Stimulated activated CD8-positive, alpha-beta memory T cell treated with anti-CD3 and anti-CD28 coated beads, Interleukin-7, amount 100 ng/mL, for 24 hours (primary cell): Measurements from ENCODE around the gene SUSD5.

ENCODE experiments used
- DNase-seq: peaks from one replicate; pipeline ENCODE4 v3.0.0-alpha.2; 2020; ENCODE audit warnings: low read depth

SUSD5 gene

GRCh38 chr3:33218446-33219174 lies at the start of gene SUSD5:
SUSD5 (minus strand) TSS chr3:33218810; CDS start chr3:33218797, 13 bp downstream.
- no peak for DNase-seq

- no peak for DNase-seq
Measured at GRCh38 chr3:33260104-33260503, 41.5 kb upstream of the SUSD5 start.

GRCh38 chr3:33256249-33256648 lies 37.6 kb upstream of the SUSD5 start:
- no peak for DNase-seq

GRCh38 chr3:33250712-33251111 lies 32.1 kb upstream of the SUSD5 start:
- no peak for DNase-seq

- no peak for DNase-seq
Measured at GRCh38 chr3:33246786-33247185, 28.2 kb upstream of the SUSD5 start.

GRCh38 chr3:33240261-33240660 lies 21.7 kb upstream of the SUSD5 start:
- no peak for DNase-seq

GRCh38 chr3:33238923-33239322 lies 20.3 kb upstream of the SUSD5 start:
- DNase-seq = no peak

- DNase-seq = no peak
Measured at GRCh38 chr3:33237439-33237838, 18.8 kb upstream of the SUSD5 start.

GRCh38 chr3:33236005-33236404 lies 17.4 kb upstream of the SUSD5 start:
- no peak for DNase-seq

- no peak for DNase-seq
Measured at GRCh38 chr3:33233884-33234283, 15.3 kb upstream of the SUSD5 start.

GRCh38 chr3:33231756-33232465 lies 13.3 kb upstream of the SUSD5 start:
- no peak for DNase-seq

GRCh38 chr3:33229947-33230346 lies 11.3 kb upstream of the SUSD5 start:
- DNase-seq = no peak

GRCh38 chr3:33229066-33229465 lies 10.5 kb upstream of the SUSD5 start:
- no peak for DNase-seq

- DNase-seq = no peak
Measured at GRCh38 chr3:33221241-33221640, 2.6 kb upstream of the SUSD5 start.

GRCh38 chr3:33219175-33219487 lies 521 bp upstream of the SUSD5 start:
- DNase-seq = no peak

- no peak for DNase-seq
Measured at GRCh38 chr3:33217866-33218445, 654 bp downstream of the SUSD5 start.

- DNase-seq = no peak
Measured at GRCh38 chr3:33215739-33216138, 2.9 kb downstream of the SUSD5 start.

- DNase-seq = no peak
Measured at GRCh38 chr3:33212406-33212805, 6.2 kb downstream of the SUSD5 start.

- no peak for DNase-seq
Measured at GRCh38 chr3:33211444-33211843, 7.2 kb downstream of the SUSD5 start.

- no peak for DNase-seq
Measured at GRCh38 chr3:33209357-33209756, 9.3 kb downstream of the SUSD5 start.

- DNase-seq = no peak
Measured at GRCh38 chr3:33202711-33203457, 15.7 kb downstream of the SUSD5 start.

- no peak for DNase-seq
Measured at GRCh38 chr3:33201195-33201594, 17.4 kb downstream of the SUSD5 start.

- no peak for DNase-seq
Measured at GRCh38 chr3:33196538-33196937, 22.1 kb downstream of the SUSD5 start.
